Spleen (tissue), 7 donors: ENCODE data around the gene LRBA.

Experiments
- CTCF ChIP-seq, 11 experiments: fragments of 200-600 bp in 7 of 11; fragments of 450-650 bp in 4 of 11; sonication (generic) in 4 of 11; IDR thresholded peaks in 8 of 11; conservative IDR thresholded peaks in 3 of 11; 1 replicate in 7 of 11; 2 replicates in 4 of 11; pipeline versions ENCODE4 v1.4.0 to v1.8.0; 2016 to 2021; ENCODE audit warnings: antibody characterized with exemption in 11 of 11, inconsistent platforms in 4 of 11, mild to moderate bottlenecking in 1 of 11
- POLR2A ChIP-seq, 3 donors: fragments of 450-650 bp; IDR thresholded peaks; one replicate each; pipeline ENCODE4 v1.5.1; 2017; ENCODE audit warnings: antibody characterized with exemption in 3 of 3, mild to moderate bottlenecking in 1 of 3
- POLR2AphosphoS5 ChIP-seq, 3 donors: sonication (generic); formaldehyde crosslinking; IDR thresholded peaks; one replicate each; pipeline ENCODE4 v1.5.1; 2017; ENCODE audit warnings: antibody characterized with exemption in 3 of 3
- donor health status: DM: no; HTN: no; CAD: no; lungs with moderate emphysema.
- donor health status: DM: no; HTN: no; CAD: no.
- donor health status: DM: no; HTN: no; CAD: no.

GRCh38 chr4:150305995-150306394 is 709.1 kb downstream of the LRBA start:
- no peak for TF ChIP-seq POLR2A (IDR thresholded peaks at IDR 0.05)
- TF ChIP-seq CTCF (IDR thresholded peaks at IDR 0.05 in 8 of 11, conservative IDR thresholded peaks at IDR 0.05 in 3 of 11), result no peak
- no peak for TF ChIP-seq POLR2AphosphoS5 (IDR thresholded peaks at IDR 0.05)
